SK-N-SH treated with all-trans-retinoic acid at 6 μM for 48 hours (cell line): ENCODE measurements around the gene SETDB1.

Experiments used
- CREB5 ChIP-seq: fragments of 250-450 bp; sonication (Bioruptor Pico); IDR thresholded peaks from 2 replicates; pipeline ENCODE4 v1.5.1; 2020; ENCODE audit warnings: low read depth, mild to moderate bottlenecking, moderate library complexity
- ESRRG ChIP-seq: fragments of 250-450 bp; sonication (Bioruptor Pico); IDR thresholded peaks from 2 replicates; pipeline ENCODE4 v1.6.1; 2021; ENCODE audit warnings: mild to moderate bottlenecking
- GLIS3 ChIP-seq: fragments of 250-450 bp; sonication (Bioruptor Pico); IDR thresholded peaks from 2 replicates; pipeline ENCODE4 v1.5.0; 2020; ENCODE audit warnings: mild to moderate bottlenecking, moderate library complexity
- PATZ1 ChIP-seq: fragments of 250-450 bp; sonication (Bioruptor Pico); IDR thresholded peaks from 2 replicates; pipeline ENCODE4 v1.8.0; 2020; ENCODE audit warnings: mild to moderate bottlenecking, moderate library complexity, borderline replicate concordance
- RARB ChIP-seq: fragments of 250-450 bp; sonication (Bioruptor Pico); IDR thresholded peaks from 2 replicates; pipeline ENCODE4 v1.8.0; 2021; ENCODE audit warnings: mild to moderate bottlenecking, moderate library complexity
- SNAI2 ChIP-seq: fragments of 250-450 bp; sonication (Bioruptor Pico); IDR thresholded peaks from 2 replicates; pipeline ENCODE4 v1.5.0; 2020; ENCODE audit warnings: mild to moderate bottlenecking, moderate library complexity
- TCF4 ChIP-seq: fragments of 250-450 bp; sonication (Bioruptor Pico); IDR thresholded peaks from 2 replicates; pipeline ENCODE4 v1.8.0; 2021; ENCODE audit warnings: mild to moderate bottlenecking, moderate library complexity, borderline replicate concordance
- ZFP30 ChIP-seq: fragments of 450-650 bp; formaldehyde crosslinking; IDR thresholded peaks from 2 replicates; pipeline ENCODE4 v1.5.0; 2022; ENCODE audit warnings: mild to moderate bottlenecking, moderate library complexity
- ZNF70 ChIP-seq: fragments of 450-650 bp; formaldehyde crosslinking; IDR thresholded peaks from 2 replicates; pipeline ENCODE4 v1.5.0; 2020; ENCODE audit warnings: mild to moderate bottlenecking, moderate library complexity

GRCh38 chr1:150887018-150887417 lies 39.1 kb upstream of the SETDB1 start, which contains the start of gene CTXND2:
- TF ChIP-seq GLIS3 (CRISPR knock-in tag) (no peak), ZNF70 (CRISPR knock-in tag) (no peak), ESRRG (CRISPR knock-in tag) (no peak), RARB (no peak), SNAI2 (CRISPR knock-in tag) (no peak), CREB5 (no peak), ZFP30 (CRISPR knock-in tag) (no peak), PATZ1 (CRISPR knock-in tag) (no peak), TCF4 (CRISPR knock-in tag) (no peak)
